Measurements from ENCODE around the gene DES. TPM values are rescaled to one million over a fixed set of nuclear protein-coding genes. Genes with fewer than 3 reads are reported as not detected.

The DES gene
- total and polyA plus RNA-seq, 2 donors (not counting 3 experiments of a cell fraction or from before 2014, with no cell fraction given) = not detected

DNA sequence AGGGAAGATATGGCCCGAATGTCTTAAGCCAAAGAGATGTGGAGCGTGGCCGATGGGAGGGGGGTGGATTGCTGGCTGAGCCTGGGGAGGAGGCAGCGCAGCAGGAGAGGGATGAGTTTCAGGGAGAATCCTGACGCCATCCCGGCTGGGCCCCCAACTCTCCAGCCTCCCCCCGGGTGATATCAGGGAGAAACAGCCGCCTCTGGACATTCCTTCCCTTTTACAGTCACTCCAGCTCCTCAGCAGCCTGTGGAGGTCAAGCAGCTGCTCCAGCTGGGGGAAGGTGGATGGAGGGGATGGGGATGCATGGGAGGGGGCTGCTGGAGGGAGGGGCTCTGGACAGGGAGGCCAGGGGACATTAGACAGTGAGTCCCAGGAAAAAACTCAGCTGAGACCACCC is 9.5 kb upstream of the DES start:
- Histone ChIP-seq H3K9ac (replicated peaks; ENCODE audit: extremely low read depth, insufficient read depth, low read length) (no peak overlapping the region), H3K27me3 (ENCODE audit: control insufficient read depth in 2 of 2, insufficient read depth in 2 of 2, low read length in 2 of 2) (peaks cover 0 to 7% of the 10 kb centered on the region in 2 experiments), H3K9me3 (replicated peaks; ENCODE audit: control insufficient read depth, insufficient read depth, low read length) (no peaks in the 10 kb centered on the region), H3K9me1 (replicated peaks; ENCODE audit: control insufficient read depth, extremely low read depth, insufficient read depth, low read length) (no peaks in the 10 kb centered on the region), H3K4me3 (replicated peaks in 1 of 3; ENCODE audit: insufficient read depth in 1 of 3, low read depth in 1 of 3, low read length in 3 of 3) (no peak overlapping the region), H4K20me1 (replicated peaks; ENCODE audit: control insufficient read depth, extremely low read depth, insufficient read depth, low read length) (no peaks in the 10 kb centered on the region), H3K36me3 (ENCODE audit: control insufficient read depth in 2 of 2, extremely low read depth in 1 of 2, insufficient read depth in 2 of 2, low read length in 2 of 2) (no peaks in the 10 kb centered on the region), H3K27ac (ENCODE audit: insufficient read depth, low read depth, low read length) (no peak overlapping the region), H2AFZ (ENCODE audit: low read depth, low read length) (no peak overlapping the region), H3K4me1 (ENCODE audit: control insufficient read depth, extremely low read depth, insufficient read depth, low read length) (peaks cover 2% of the 10 kb centered on the region), H3K79me2 (ENCODE audit: control insufficient read depth, insufficient read depth, low read length) (no peaks in the 10 kb centered on the region), H3K4me2 (ENCODE audit: insufficient read depth, low read length) (no peak overlapping the region)
- no TSS peak for BruUV-seq (replicated peaks)
- no peak for FAIRE-seq
- CTCF ChIA-PET = interaction anchor here (5.0 kb wide), 1 partner anchor 121 kb away, joined by 29 read pairs; no protein-coding TSS in a partner anchor
- TF ChIP-seq EZH2 (IDR thresholded peaks at IDR 0.05; ENCODE audit: borderline replicate concordance, low read depth, low read length, severe bottlenecking) (no peak), POLR2AphosphoS5 (IDR thresholded peaks at IDR 0.05; ENCODE audit: insufficient read depth, low read depth, low read length) (no peak), CTCF (IDR thresholded peaks at IDR 0.05; ENCODE audit: extremely low read depth in 1 of 2, insufficient read depth in 1 of 2, low read depth in 1 of 2, low read length in 2 of 2) (no peak), MYC (IDR thresholded peaks at IDR 0.05; ENCODE audit: low read depth, low read length) (no peak), JUN (IDR thresholded peaks at IDR 0.05; ENCODE audit: borderline replicate concordance, insufficient read depth, insufficient read length, low read depth) (no peak), POLR2A (IDR thresholded peaks at IDR 0.05; ENCODE audit: low read depth, low read length) (no peak), FOS (IDR thresholded peaks at IDR 0.05; ENCODE audit: borderline replicate concordance, insufficient read depth, low read length) (no peak)
- TF ChIP-seq, protein P1, sequence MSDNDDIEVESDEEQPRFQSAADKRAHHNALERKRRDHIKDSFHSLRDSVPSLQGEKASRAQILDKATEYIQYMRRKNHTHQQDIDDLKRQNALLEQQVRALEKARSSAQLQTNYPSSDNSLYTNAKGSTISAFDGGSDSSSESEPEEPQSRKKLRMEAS (IDR thresholded peaks at IDR 0.05; ENCODE audit: insufficient read depth, insufficient read length) = no peak
- dilution Hi-C loops (cut with MboI; ENCODE audit: extremely low pct_ligation_motif_present, low sequenced_read_pairs) = no loop called here
- DNase-seq (ENCODE audit: low read depth, low spot score) = no peak
- POLR2A ChIA-PET = no interaction called here
- intact Hi-C loops (cut with micrococcal nuclease) = no loop called here
